ENCODE results near the gene ETV3L. TPM values are rescaled to one million over a fixed set of nuclear protein-coding genes. Genes with fewer than 3 reads are reported as not detected.

Gene ETV3L
- total and polyA plus RNA-seq, 2 of the 8 experiments (the other 6 are each of a cell fraction or from before 2014, with no cell fraction given), result 0.17 to 0.26 TPM

- TF ChIP-seq, protein P1, sequence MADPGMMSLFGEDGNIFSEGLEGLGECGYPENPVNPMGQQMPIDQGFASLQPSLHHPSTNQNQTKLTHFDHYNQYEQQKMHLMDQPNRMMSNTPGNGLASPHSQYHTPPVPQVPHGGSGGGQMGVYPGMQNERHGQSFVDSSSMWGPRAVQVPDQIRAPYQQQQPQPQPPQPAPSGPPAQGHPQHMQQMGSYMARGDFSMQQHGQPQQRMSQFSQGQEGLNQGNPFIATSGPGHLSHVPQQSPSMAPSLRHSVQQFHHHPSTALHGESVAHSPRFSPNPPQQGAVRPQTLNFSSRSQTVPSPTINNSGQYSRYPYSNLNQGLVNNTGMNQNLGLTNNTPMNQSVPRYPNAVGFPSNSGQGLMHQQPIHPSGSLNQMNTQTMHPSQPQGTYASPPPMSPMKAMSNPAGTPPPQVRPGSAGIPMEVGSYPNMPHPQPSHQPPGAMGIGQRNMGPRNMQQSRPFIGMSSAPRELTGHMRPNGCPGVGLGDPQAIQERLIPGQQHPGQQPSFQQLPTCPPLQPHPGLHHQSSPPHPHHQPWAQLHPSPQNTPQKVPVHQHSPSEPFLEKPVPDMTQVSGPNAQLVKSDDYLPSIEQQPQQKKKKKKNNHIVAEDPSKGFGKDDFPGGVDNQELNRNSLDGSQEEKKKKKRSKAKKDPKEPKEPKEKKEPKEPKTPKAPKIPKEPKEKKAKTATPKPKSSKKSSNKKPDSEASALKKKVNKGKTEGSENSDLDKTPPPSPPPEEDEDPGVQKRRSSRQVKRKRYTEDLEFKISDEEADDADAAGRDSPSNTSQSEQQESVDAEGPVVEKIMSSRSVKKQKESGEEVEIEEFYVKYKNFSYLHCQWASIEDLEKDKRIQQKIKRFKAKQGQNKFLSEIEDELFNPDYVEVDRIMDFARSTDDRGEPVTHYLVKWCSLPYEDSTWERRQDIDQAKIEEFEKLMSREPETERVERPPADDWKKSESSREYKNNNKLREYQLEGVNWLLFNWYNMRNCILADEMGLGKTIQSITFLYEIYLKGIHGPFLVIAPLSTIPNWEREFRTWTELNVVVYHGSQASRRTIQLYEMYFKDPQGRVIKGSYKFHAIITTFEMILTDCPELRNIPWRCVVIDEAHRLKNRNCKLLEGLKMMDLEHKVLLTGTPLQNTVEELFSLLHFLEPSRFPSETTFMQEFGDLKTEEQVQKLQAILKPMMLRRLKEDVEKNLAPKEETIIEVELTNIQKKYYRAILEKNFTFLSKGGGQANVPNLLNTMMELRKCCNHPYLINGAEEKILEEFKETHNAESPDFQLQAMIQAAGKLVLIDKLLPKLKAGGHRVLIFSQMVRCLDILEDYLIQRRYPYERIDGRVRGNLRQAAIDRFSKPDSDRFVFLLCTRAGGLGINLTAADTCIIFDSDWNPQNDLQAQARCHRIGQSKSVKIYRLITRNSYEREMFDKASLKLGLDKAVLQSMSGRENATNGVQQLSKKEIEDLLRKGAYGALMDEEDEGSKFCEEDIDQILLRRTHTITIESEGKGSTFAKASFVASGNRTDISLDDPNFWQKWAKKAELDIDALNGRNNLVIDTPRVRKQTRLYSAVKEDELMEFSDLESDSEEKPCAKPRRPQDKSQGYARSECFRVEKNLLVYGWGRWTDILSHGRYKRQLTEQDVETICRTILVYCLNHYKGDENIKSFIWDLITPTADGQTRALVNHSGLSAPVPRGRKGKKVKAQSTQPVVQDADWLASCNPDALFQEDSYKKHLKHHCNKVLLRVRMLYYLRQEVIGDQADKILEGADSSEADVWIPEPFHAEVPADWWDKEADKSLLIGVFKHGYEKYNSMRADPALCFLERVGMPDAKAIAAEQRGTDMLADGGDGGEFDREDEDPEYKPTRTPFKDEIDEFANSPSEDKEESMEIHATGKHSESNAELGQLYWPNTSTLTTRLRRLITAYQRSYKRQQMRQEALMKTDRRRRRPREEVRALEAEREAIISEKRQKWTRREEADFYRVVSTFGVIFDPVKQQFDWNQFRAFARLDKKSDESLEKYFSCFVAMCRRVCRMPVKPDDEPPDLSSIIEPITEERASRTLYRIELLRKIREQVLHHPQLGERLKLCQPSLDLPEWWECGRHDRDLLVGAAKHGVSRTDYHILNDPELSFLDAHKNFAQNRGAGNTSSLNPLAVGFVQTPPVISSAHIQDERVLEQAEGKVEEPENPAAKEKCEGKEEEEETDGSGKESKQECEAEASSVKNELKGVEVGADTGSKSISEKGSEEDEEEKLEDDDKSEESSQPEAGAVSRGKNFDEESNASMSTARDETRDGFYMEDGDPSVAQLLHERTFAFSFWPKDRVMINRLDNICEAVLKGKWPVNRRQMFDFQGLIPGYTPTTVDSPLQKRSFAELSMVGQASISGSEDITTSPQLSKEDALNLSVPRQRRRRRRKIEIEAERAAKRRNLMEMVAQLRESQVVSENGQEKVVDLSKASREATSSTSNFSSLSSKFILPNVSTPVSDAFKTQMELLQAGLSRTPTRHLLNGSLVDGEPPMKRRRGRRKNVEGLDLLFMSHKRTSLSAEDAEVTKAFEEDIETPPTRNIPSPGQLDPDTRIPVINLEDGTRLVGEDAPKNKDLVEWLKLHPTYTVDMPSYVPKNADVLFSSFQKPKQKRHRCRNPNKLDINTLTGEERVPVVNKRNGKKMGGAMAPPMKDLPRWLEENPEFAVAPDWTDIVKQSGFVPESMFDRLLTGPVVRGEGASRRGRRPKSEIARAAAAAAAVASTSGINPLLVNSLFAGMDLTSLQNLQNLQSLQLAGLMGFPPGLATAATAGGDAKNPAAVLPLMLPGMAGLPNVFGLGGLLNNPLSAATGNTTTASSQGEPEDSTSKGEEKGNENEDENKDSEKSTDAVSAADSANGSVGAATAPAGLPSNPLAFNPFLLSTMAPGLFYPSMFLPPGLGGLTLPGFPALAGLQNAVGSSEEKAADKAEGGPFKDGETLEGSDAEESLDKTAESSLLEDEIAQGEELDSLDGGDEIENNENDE (IDR thresholded peaks at IDR 0.05; ENCODE audit: insufficient replicate concordance, low read length), result no peak
- no peak for TF ChIP-seq KDM5A (IDR thresholded peaks at IDR 0.05; ENCODE audit: low read length)
- TF ChIP-seq RBBP5 (IDR thresholded peaks at IDR 0.05; ENCODE audit: borderline replicate concordance, low read depth, low read length), result no peak
- no peak for TF ChIP-seq YY1 (IDR thresholded peaks at IDR 0.05; ENCODE audit: low read depth, low read length)
These were observed 41.7 kb upstream of the ETV3L start (continued) for GRCh38 chr1:157141212-157141855.
